Right atrium auricular region (tissue), 2 donors: ENCODE data around the gene NMU. TPM values are rescaled to one million over a fixed set of nuclear protein-coding genes. Genes with fewer than 3 reads are reported as not detected.
"Not testable (repeated sequence)": the region's sequence is repeated elsewhere in the genome, so short reads cannot be mapped to it uniquely, and the experiment has no call there.

Source experiments
- DNase-seq: peaks from one replicate; pipeline ENCODE4 v3.0.0-alpha.2; 2019; ENCODE audit warnings: low spot score
- H3K27ac ChIP-seq, 2 donors: fragments of 200-600 bp; sonication (generic); 1 replicate in 1 of 2; 2 replicates in 1 of 2; pipeline ENCODE4 v1.5.1; 2016 to 2019
- H3K27me3 ChIP-seq, 2 donors: fragments of 200-600 bp; sonication (generic); one replicate each; pipeline versions ENCODE4 v1.5.1 to v1.6.0; 2017 to 2019
- H3K36me3 ChIP-seq: fragments of 200-600 bp; sonication (generic); one replicate; pipeline ENCODE4 v1.5.1; 2016
- H3K4me1 ChIP-seq, 2 donors: fragments of 200-600 bp; sonication (generic); one replicate each; pipeline versions ENCODE4 v1.5.1 to v1.6.0; 2017 to 2019
- H3K4me3 ChIP-seq, 2 donors: fragments of 200-600 bp; sonication (generic); 1 replicate in 1 of 2; 2 replicates in 1 of 2; pipeline ENCODE4 v1.5.1; 2017 to 2019; ENCODE audit warnings: mild to moderate bottlenecking in 1 of 2, moderate library complexity in 1 of 2
- H3K9me3 ChIP-seq, 2 donors: fragments of 200-600 bp; sonication (generic); one replicate each; pipeline ENCODE4 v1.5.1; 2019
- total RNA-seq, 2 donors: library from RNA; depleted of rRNA; stranded (reverse); fragments of >200 nt; gene quantifications; one replicate each; pipeline ENCODE4 v1.1.0, GENCODE V29; 2016
- TF ChIP-seq, protein P1 (sequence below), 2 donors: fragments of 200-600 bp; sonication (generic); IDR thresholded peaks; one replicate each; pipeline ENCODE4 v1.5.1; 2019; ENCODE audit warnings: antibody characterized with exemption in 2 of 2

The NMU gene
- total RNA-seq, 2 donors from 2014 or later, result 0.47 TPM; not detected in 1

- Histone ChIP-seq H3K4me3 (no peak within 1 kb of the TSS), H3K9me3 (peaks cover 0 to 12% of the 10 kb centered on the region in 2 donors), H3K27me3 (no peaks in the 10 kb centered on the region), H3K36me3 (no peaks in the 10 kb centered on the region), H3K4me1 (no peaks in the 10 kb centered on the region), H3K27ac (no peak within 1 kb of the TSS)
- DNase-seq, result no peak
- TF ChIP-seq, protein P1, sequence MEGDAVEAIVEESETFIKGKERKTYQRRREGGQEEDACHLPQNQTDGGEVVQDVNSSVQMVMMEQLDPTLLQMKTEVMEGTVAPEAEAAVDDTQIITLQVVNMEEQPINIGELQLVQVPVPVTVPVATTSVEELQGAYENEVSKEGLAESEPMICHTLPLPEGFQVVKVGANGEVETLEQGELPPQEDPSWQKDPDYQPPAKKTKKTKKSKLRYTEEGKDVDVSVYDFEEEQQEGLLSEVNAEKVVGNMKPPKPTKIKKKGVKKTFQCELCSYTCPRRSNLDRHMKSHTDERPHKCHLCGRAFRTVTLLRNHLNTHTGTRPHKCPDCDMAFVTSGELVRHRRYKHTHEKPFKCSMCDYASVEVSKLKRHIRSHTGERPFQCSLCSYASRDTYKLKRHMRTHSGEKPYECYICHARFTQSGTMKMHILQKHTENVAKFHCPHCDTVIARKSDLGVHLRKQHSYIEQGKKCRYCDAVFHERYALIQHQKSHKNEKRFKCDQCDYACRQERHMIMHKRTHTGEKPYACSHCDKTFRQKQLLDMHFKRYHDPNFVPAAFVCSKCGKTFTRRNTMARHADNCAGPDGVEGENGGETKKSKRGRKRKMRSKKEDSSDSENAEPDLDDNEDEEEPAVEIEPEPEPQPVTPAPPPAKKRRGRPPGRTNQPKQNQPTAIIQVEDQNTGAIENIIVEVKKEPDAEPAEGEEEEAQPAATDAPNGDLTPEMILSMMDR (IDR thresholded peaks at IDR 0.05), result no peak
These were observed 44.1 kb downstream of the NMU start, which contains the start of gene PDCL2 for GRCh38 chr4:55592014-55592413. Gene PDCL2 (minus strand): TSS chr4:55592245. CDS start chr4:55592109, 136 bp downstream.

- Histone ChIP-seq H3K4me1 (no peaks in the 10 kb centered on the region), H3K27me3 (no peaks in the 10 kb centered on the region), H3K9me3 (peaks cover 0 to 19% of the 10 kb centered on the region in 2 donors), H3K4me3 (no peak overlapping the region), H3K27ac (no peak overlapping the region), H3K36me3 (no peaks in the 10 kb centered on the region)
- TF ChIP-seq, protein P1 (IDR thresholded peaks at IDR 0.05), result no peak
- no peak for DNase-seq
These were observed 47.9 kb downstream of the NMU start for GRCh38 chr4:55588160-55588559.

DNA sequence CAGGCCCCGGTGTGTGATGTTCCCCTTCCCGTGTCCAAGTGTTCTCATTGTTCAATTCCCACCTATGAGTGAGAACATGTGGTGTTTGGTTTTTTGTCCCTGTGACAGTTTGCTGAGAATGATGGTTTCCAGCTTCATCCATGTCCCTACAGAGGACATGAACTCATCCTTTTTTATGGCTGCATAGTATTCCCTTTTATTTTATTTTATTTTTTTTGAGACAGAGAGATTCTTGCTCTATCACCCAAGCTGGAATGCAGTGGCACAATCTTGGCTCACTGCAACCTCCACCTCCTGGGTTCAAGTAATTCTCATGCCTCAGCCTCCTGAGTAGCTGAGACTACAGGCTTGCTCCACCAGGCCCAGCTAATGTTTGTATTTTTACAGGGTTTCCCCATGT lies 53.3 kb downstream of the NMU start:
- H3K4me3 ChIP-seq, result not testable (repeated sequence)

GRCh38 chr4:55578341-55579010 lies 57.6 kb downstream of the NMU start:
- Histone ChIP-seq H3K4me1 (no peaks in the 10 kb centered on the region), H3K4me3 (no peak overlapping the region), H3K27ac (no peak overlapping the region), H3K36me3 (no peaks in the 10 kb centered on the region), H3K9me3 (peaks cover 2 to 38% of the 10 kb centered on the region in 2 donors), H3K27me3 (no peaks in the 10 kb centered on the region)
- TF ChIP-seq, protein P1 (IDR thresholded peaks at IDR 0.05), result no peak
- no peak for DNase-seq

More for the DNA sequence above, 53.3 kb downstream of the NMU start:
- DNase-seq, H3K36me3 ChIP-seq, H3K27ac ChIP-seq, H3K4me1 ChIP-seq, H3K27me3 ChIP-seq: not testable (repeated sequence)
- peaks cover 0 to 11% of the 10 kb centered on the region in 2 donors for H3K9me3 ChIP-seq

- DNase-seq, result no peak
- TF ChIP-seq, protein P1 (IDR thresholded peaks at IDR 0.05), result no peak
- H3K27me3 ChIP-seq, result no peaks in the 10 kb centered on the region
- H3K9me3 ChIP-seq, result peaks cover 2 to 31% of the 10 kb centered on the region in 2 donors
- H3K4me1 ChIP-seq, result no peaks in the 10 kb centered on the region
- H3K36me3 ChIP-seq, result no peaks in the 10 kb centered on the region
- no peak overlapping the region for H3K27ac ChIP-seq
- no peak overlapping the region for H3K4me3 ChIP-seq
These were observed 60.6 kb downstream of the NMU start for GRCh38 chr4:55575513-55575912.

GRCh38 chr4:55574252-55574651 lies 61.8 kb downstream of the NMU start:
- Histone ChIP-seq H3K36me3 (no peaks in the 10 kb centered on the region), H3K4me1 (no peaks in the 10 kb centered on the region), H3K27me3 (no peaks in the 10 kb centered on the region), H3K27ac (no peak overlapping the region), H3K4me3 (no peak overlapping the region), H3K9me3 (peaks cover 2 to 31% of the 10 kb centered on the region in 2 donors)
- TF ChIP-seq, protein P1 (IDR thresholded peaks at IDR 0.05), result no peak
- no peak for DNase-seq
